Activated CD8-positive, alpha-beta T cell treated with anti-CD3 and anti-CD28 coated beads, Interleukin-2, amount 10 ng/mL, durations not matched to agents 7 days and 5 days (primary cell): ENCODE data around the gene BTF3L4. TPM values are rescaled to one million over a fixed set of nuclear protein-coding genes. Genes with fewer than 3 reads are reported as not detected.
A peak's percentile ranks its signal among the peaks of the same experiment; 100 is the strongest.

ENCODE experiments used
- ATAC-seq: fragments of 150-1000 bp; cut with Tn5 transposase; one replicate; pipeline ENCODE4 v1.10.0; 2021; ENCODE audit warnings: moderate library complexity
- CTCF ChIA-PET: fragments of 350-600 bp; sonication (Branson Sonifier 250); formaldehyde crosslinking; loops from one replicate; lab custom pipeline; 2021; ENCODE audit warnings: antibody characterized with exemption; lab: Charles Lee
- POLR2A ChIA-PET: fragments of 350-600 bp; sonication (Branson Sonifier 250); formaldehyde crosslinking; loops from one replicate; lab custom pipeline; 2021; ENCODE audit warnings: antibody characterized with exemption; lab: Charles Lee
- DNase-seq: peaks from one replicate; pipeline ENCODE4 v3.0.0-alpha.2; 2020
- H3K27ac Mint-ChIP-seq: one replicate; pipeline ENCODE4 v1.8.0; 2021; ENCODE audit warnings: mild to moderate bottlenecking, mixed read lengths
- H3K27me3 Mint-ChIP-seq: one replicate; pipeline ENCODE4 v1.8.0; 2021; ENCODE audit warnings: low read depth, mixed read lengths
- H3K36me3 Mint-ChIP-seq: one replicate; pipeline ENCODE4 v1.8.0; 2021; ENCODE audit warnings: low read depth, mixed read lengths
- H3K4me1 Mint-ChIP-seq: one replicate; pipeline ENCODE4 v1.8.0; 2021; ENCODE audit warnings: low read depth, mixed read lengths
- H3K4me3 Mint-ChIP-seq: one replicate; pipeline ENCODE4 v1.8.0; 2021; ENCODE audit warnings: mild to moderate bottlenecking, mixed read lengths
- H3K9me3 Mint-ChIP-seq: one replicate; pipeline ENCODE4 v1.8.0; 2022; ENCODE audit warnings: mixed read lengths; ENCODE audit not compliant: insufficient read depth
- total RNA-seq, 2 experiments: library from RNA; stranded (reverse); gene quantifications; one replicate each; pipeline ENCODE4 v1.2.3, GENCODE V29; 2021

BTF3L4 gene
- total RNA-seq, 2 experiments from 2014 or later, result 34.5 to 37.1 TPM

DNA sequence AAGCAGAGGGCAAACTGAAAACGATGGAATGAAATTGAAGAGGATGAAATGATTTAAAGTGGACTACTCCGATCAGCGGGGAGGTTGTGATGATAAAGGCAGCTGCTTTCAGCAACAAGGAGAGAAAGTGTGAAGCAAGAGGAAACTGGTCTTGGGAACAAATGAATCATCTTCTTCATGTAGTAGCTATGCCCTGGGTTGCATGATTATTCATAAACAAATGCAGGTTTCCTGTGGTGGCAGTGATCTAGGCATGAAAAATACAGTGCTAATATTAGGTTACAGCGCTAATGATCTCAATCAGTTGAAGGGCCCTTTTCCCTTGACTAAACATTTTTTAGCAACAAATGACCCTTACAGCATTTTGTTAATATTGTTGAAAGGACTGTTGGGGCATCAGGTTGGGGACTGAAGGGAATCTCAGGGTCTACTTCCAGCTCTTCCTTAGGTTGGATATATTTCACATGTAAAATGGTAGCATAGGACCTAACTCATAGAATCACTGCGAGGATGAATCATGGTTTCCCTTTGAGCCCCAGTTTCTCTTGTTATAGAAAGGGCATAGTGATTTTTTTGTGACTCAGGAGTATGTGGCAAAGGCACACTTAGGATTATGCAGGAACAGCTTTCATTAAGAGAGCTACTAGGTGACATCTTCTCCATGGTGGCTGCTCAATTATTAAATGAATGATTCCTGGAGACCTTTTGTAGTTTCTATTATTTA, 83.9 kb downstream of the BTF3L4 start:
- peaks cover 18% of the 10 kb centered on the region for H3K27me3 Mint-ChIP-seq
- H3K36me3 Mint-ChIP-seq, result no peaks in the 10 kb centered on the region
- DNase-seq, result peak; percentile 33
- H3K9me3 Mint-ChIP-seq, result no peaks in the 10 kb centered on the region
- H3K27ac Mint-ChIP-seq, result peak overlapping the region; percentile 36
- POLR2A ChIA-PET, result no interaction called here
- H3K4me1 Mint-ChIP-seq, result peaks cover 32% of the 10 kb centered on the region
- CTCF ChIA-PET, result interaction anchor here (0.8 to 1.4 kb wide), 3 partner anchors 12 to 588 kb away, joined by 3 to 5 read pairs (median 4); no protein-coding TSS in a partner anchor
- peak overlapping the region; percentile 17 for H3K4me3 Mint-ChIP-seq
- peak; percentile 21 for ATAC-seq

Other genes with a start within 250 kb of the BTF3L4 start
- gene NRDC, start 177.6 kb upstream of the BTF3L4 start, total RNA-seq, result 100 to 1,000 TPM; 153 to 157 TPM
- gene RAB3B, start 65.6 kb upstream of the BTF3L4 start, total RNA-seq, result under 1 TPM; 0.08 TPM
- 10 to 100 TPM; 14.6 to 15.2 TPM for gene KTI12, start 22.5 kb upstream of the BTF3L4 start, total RNA-seq
- 10 to 100 TPM; 41.1 to 45.9 TPM for gene TXNDC12, start 1.1 kb upstream of the BTF3L4 start, total RNA-seq
- gene ZFYVE9, start 85.8 kb downstream of the BTF3L4 start, total RNA-seq, result 1 to 10 TPM; 1.4 to 1.6 TPM